Bronchial epithelial cell (primary cell): ENCODE measurements around the gene ARHGAP23. TPM values are rescaled to one million over a fixed set of nuclear protein-coding genes. Genes with fewer than 3 reads are reported as not detected.

Source experiments
- DNase-seq: peaks from one replicate; pipeline ENCODE4 v3.0.0-alpha.2; 2010; ENCODE audit warnings: low read depth
- FAIRE-seq: peaks from 2 replicates; lab custom pipeline; 2011; peaks lifted over from hg19 to GRCh38; lab: Jason Lieb, UNC
- H3K27me3 ChIP-seq: 2 replicates; pipeline ENCODE4 v1.5.1; 2011; ENCODE audit warnings: low read length; ENCODE audit not compliant: control insufficient read depth, insufficient read depth
- H3K36me3 ChIP-seq: 2 replicates; pipeline ENCODE4 v1.5.1; 2011; ENCODE audit warnings: low read length; ENCODE audit not compliant: control insufficient read depth, insufficient read depth
- H3K4me3 ChIP-seq: 2 replicates; pipeline ENCODE4 v1.5.1; 2011; ENCODE audit warnings: mild to moderate bottlenecking, low read depth, low read length, control low read depth
- total RNA-seq: library from RNA; depleted of rRNA; stranded (reverse); fragments of >200 nt; gene quantifications from 2 replicates; pipeline ENCODE4 v1.2.1, GENCODE V29; 2014
- TF ChIP-seq, protein P1 (sequence below): IDR thresholded peaks from 2 replicates; pipeline ENCODE4 v1.5.1; 2011; ENCODE audit warnings: mild to moderate bottlenecking, moderate library complexity, low read length, control low read depth, inconsistent platforms; ENCODE audit not compliant: insufficient read depth, severe bottlenecking

ARHGAP23 gene
- total RNA-seq, 1 donor from 2014 or later: 15.8 TPM

DNA sequence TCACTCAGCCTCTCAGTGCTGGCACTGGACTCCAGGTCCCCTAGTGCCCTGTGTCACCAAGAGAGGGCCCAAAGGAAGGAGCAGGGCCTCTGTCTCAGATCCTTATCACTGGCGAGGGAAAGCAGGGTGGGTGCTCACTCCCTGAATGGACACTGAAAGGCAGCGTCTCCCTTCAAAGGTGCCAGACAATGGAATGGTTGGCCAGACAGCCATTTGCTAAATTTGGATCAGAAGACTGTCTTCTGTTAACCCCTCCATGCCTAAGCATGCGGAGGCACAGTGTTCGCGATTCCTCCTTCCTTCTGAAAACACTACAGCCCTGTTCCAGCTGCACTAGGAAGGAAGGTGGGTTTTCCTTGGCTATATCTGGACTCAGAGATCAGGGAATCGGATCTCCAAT is 129.1 kb downstream of the ARHGAP23 start:
- FAIRE-seq (no peak), DNase-seq (no peak)
- H3K4me3 ChIP-seq: no peak overlapping the region
- H3K27me3 ChIP-seq: peaks cover 21% of the 10 kb centered on the region
- TF ChIP-seq, protein P1, sequence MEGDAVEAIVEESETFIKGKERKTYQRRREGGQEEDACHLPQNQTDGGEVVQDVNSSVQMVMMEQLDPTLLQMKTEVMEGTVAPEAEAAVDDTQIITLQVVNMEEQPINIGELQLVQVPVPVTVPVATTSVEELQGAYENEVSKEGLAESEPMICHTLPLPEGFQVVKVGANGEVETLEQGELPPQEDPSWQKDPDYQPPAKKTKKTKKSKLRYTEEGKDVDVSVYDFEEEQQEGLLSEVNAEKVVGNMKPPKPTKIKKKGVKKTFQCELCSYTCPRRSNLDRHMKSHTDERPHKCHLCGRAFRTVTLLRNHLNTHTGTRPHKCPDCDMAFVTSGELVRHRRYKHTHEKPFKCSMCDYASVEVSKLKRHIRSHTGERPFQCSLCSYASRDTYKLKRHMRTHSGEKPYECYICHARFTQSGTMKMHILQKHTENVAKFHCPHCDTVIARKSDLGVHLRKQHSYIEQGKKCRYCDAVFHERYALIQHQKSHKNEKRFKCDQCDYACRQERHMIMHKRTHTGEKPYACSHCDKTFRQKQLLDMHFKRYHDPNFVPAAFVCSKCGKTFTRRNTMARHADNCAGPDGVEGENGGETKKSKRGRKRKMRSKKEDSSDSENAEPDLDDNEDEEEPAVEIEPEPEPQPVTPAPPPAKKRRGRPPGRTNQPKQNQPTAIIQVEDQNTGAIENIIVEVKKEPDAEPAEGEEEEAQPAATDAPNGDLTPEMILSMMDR: no peak
- H3K36me3 ChIP-seq: no peaks in the 10 kb centered on the region

DNA sequence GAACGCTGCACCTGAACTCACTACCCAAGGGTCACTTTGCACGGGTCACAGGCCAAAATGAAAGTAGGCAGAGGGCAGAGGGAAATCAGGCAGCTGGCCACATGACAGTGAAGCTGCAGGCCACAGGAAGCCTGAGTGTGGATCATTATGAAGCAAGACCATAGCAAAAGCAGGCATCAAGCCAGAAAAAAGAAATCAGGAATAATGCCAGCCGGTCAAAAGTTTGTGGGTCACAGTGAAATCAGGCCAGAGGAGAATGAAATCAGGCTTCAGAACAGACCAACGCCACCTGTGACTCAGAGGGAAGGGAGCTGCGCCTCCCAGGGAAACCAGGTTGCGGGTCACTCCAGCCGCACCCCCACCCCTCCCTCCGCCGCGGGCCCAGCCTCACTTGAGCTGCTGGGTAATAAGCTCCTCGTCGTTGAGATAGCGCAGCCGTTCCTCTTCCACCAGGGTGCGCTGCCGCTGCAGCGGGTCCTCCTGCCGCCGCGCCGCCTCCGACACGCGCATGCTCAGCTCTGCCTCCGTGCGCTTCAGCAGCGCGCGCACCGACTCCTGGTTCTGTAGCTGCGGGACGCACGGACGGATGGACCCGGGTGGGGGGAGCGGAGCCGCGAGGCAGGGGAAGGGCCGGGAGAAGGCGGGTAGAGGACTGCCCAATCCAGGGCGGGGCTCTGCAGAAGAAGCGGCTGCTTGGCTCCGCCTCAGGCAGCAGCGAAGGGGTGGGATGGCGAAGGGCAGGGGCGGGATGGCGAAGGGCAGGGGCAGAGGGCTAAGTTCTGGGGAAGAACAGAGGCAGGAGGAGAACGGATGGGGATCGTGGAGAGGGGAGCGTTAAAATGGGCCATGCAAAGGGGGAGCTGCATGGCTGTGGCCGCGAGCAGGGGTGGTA is 129.8 kb downstream of the ARHGAP23 start:
- H3K36me3 ChIP-seq: no peaks in the 10 kb centered on the region
- peaks cover 26% of the 10 kb centered on the region for H3K27me3 ChIP-seq
- peak; percentile 88 for DNase-seq
- no peak for FAIRE-seq
- peak overlapping the region; percentile 39 for H3K4me3 ChIP-seq
- TF ChIP-seq, protein P1: peak; percentile 98

- FAIRE-seq (no peak), DNase-seq (peak; percentile 20)
- no peaks in the 10 kb centered on the region for H3K36me3 ChIP-seq
- TF ChIP-seq, protein P1: no peak
- peak overlapping the region; percentile 39 for H3K4me3 ChIP-seq
- H3K27me3 ChIP-seq: peaks cover 31% of the 10 kb centered on the region
Measured at GRCh38 chr17:38558728-38559050, 130.4 kb downstream of the ARHGAP23 start.

DNA sequence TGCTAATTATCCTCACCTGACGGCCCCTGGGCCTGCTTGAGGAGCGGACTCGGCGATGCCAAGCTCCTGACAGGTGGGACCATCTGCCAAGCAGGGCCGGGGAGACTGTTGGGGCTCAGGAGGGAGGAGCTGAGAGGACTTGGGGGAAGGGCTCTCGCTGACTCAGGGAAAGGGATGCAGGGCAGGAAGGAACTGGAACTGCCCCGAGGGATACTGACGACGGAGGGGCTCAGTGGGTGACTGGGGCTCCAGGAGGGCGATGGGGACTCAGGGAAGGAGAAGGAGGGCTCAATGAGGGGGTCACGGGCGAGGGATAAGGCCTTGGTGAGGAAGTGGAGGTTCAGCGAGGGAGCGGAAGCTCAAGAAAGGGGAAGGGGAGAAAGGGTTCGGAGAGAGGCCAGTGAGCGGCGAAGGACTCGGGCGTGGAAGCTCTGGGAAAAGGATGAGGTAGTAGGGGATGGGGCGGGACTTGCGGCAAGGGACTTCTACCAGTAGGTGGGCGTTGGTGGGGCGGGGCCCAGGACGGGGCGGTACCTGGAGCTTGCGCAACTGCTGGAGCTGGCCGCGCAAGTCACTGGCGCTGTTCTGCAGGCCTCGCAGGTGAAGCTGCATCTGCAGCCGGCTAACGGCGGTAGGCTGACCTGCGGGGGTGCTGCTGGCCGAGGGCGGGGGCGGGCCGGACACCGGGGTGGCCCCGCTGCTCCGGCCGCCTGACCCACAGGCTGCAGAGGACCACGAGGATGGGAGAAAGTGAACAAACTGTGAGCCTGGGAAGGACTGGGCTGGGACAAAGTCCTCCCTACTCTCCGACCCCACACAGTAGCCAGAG is 131.0 kb downstream of the ARHGAP23 start:
- TF ChIP-seq, protein P1: peak; percentile 30
- H3K36me3 ChIP-seq: no peaks in the 10 kb centered on the region
- peak overlapping the region; percentile 39 for H3K4me3 ChIP-seq
- peaks cover 35% of the 10 kb centered on the region for H3K27me3 ChIP-seq
- DNase-seq: peak; percentile 89
- no peak for FAIRE-seq

- TF ChIP-seq, protein P1: no peak
- FAIRE-seq (no peak), DNase-seq (no peak)
- Histone ChIP-seq H3K27me3 (peaks cover 39% of the 10 kb centered on the region), H3K36me3 (no peaks in the 10 kb centered on the region), H3K4me3 (no peak overlapping the region)
Measured at GRCh38 chr17:38559880-38560230, 131.6 kb downstream of the ARHGAP23 start.
